ENCODE results near the gene MTAP.
"Not testable (repeated sequence)": the region's sequence is repeated elsewhere in the genome, so short reads cannot be mapped to it uniquely, and the experiment has no call there.

Gene MTAP

GRCh38 chr9:21919377-21920362 lies 117.2 kb downstream of the MTAP start:
- DNase-seq (ENCODE audit: low spot score): no peak

- no peak for DNase-seq (ENCODE audit: low spot score)
Measured at GRCh38 chr9:21923694-21924093, 121.3 kb downstream of the MTAP start.

- DNase-seq (ENCODE audit: low spot score): no peak
Measured at GRCh38 chr9:21927752-21928151, 125.3 kb downstream of the MTAP start.

DNA sequence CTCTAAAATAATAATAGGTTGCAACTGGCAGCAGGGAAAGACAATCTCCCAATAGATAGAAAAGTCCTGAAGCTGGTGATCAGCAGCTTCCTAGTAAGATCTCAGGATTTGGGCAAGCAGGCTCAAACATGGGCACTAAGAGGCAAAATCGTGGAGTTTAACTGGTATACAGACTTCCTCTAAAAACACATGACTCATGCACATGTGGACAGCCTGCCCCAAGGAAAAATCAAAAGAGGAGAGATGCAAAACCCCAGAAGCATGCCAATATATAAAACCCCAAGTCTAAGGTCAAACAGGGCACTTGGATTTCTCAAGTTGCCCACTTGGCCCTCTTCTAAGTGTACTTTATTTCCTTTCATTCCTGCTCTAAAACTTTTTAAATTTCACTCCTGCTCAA lies 129.0 kb downstream of the MTAP start:
- DNase-seq (ENCODE audit: low spot score): no peak

- no peak for DNase-seq (ENCODE audit: low spot score)
Measured at GRCh38 chr9:21933281-21933680, 130.8 kb downstream of the MTAP start.

DNA sequence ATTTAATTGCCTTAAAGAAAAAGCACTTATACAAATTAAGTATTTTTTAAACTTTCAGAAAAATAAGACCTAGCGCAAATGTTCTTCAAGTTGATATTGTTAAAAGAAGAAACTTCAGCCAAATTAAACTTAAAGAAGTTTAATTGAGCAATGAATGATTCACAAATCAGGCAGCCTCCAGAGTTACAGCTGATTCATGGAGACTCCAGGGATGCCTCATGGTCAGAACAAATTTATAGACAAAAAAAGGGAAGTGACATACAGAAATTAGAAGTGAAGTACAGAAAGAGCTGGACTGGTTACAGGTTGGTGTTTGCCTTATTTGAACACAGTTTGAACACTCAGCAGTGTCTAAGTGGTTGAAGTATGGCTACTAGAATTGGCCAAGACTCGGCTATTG lies 131.4 kb downstream of the MTAP start:
- DNase-seq (ENCODE audit: low spot score): no peak

- DNase-seq (ENCODE audit: low spot score): no peak
Measured at GRCh38 chr9:21935631-21936030, 133.2 kb downstream of the MTAP start.

DNA sequence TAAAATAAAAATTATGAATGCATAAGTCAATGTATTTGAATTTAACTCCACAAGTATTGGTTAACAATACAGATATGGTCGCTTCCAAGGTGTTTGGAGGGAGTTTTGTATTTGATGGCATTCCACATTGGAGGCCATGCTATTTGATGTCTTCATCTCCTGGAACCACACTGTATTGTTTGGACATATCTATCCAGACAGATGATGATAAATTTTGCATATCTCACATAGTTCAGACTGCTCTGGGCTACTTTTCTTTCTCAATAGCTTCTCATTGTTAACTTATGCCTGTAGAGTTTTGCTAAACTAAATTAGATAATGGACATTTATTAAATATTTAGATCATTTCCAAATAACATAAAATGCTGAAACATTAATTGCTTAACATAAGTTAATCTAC lies 133.7 kb downstream of the MTAP start:
- DNase-seq (ENCODE audit: low spot score): no peak

DNA sequence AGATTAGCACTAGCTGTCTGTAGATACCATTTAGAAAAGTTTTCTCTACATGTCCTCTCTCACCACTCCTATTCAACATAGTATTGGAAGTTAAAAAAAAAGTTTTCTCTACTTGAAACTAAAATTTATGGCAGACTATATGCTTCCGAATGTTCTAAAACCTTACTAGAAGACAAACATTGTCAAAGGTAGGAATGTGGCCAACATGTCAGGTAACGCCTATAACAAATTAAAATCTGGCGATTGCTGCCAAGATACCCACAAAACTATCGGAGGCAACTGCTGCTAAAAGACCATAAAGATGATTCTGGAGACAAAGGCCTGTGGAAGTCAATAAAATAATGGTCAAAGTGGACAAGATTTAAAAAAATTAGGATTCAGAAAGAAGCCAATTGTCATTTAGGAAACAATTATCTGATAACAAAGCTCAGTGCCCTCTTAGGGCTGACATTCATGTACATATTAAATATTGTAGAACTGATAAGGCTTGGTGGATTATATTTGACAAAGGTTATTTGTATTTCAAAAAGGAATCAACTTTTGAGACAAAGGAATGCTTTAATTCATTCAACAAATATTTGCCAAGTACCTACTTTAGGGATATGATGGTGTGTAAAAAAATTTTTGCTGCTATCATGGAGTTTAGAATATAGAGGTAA lies 139.0 kb downstream of the MTAP start:
- DNase-seq (ENCODE audit: low spot score): no peak

- DNase-seq (ENCODE audit: low spot score): no peak
Measured at GRCh38 chr9:21943464-21943863, 141.0 kb downstream of the MTAP start.

DNA sequence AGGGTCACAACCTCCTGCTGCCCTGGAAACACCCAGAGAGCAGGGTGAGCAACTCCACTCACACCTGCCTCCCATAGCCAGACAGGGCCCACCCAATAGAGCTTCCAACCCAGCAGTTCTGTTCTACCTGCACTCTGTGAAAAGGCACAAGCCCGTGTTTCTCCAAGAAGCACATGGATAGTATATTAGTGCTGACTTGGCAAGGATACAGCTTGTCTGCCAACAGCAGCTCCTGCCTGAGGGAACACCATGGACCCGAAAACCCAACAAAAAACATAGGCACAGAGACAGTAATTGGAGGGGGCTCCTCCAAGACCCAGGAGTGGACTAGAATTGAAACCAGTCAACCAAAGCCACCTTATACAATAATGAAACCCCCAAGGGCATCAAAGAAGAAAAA lies 143.2 kb downstream of the MTAP start:
- no peak for DNase-seq (ENCODE audit: low spot score)

GRCh38 chr9:21958833-21959232 lies 156.4 kb downstream of the MTAP start:
- no peak for DNase-seq (ENCODE audit: low spot score)

GRCh38 chr9:21959268-21959667 lies 156.8 kb downstream of the MTAP start:
- not testable (repeated sequence) for DNase-seq (ENCODE audit: low spot score)

- no peak for DNase-seq (ENCODE audit: low spot score)
Measured at GRCh38 chr9:21961569-21961968, 159.1 kb downstream of the MTAP start.

- peak; percentile 58 for DNase-seq (ENCODE audit: low spot score)
Measured at GRCh38 chr9:21964925-21965385, 162.5 kb downstream of the MTAP start.

- peak; percentile 88 for DNase-seq (ENCODE audit: low spot score)
Measured at GRCh38 chr9:21965401-21965951, 163.0 kb downstream of the MTAP start.

DNA sequence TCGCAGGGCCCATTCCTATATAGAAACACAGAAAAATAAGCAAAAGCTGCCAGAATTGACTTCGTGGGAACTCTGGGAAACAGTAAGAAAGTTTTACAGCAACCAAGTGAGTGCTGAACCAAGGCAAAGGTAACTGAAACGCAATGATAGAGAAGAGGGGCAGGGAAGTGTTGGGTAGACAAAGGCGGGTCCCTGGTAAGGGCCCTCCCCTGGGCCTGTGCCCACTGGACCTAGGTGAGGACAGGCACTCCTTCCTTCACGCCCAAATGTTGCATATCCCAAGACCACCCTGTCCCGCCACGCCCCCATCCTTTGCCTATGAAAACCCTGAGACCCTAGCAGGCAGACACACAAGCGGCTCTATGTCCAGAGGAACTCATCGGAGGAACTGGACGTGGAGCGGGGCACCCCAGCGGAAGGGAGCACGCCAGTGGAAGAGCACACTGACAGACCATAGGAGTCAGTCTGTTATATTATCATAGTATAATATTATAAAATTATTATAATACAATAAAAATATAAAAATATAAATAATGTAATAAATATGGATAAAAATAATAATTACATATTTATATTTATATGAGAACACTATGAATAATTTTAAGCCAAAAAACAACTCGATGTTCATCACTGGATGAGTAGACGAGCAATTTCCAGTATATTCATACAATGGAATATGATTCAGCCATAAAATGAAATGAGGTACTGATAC lies 163.9 kb downstream of the MTAP start:
- no peak for DNase-seq (ENCODE audit: low spot score)

DNA sequence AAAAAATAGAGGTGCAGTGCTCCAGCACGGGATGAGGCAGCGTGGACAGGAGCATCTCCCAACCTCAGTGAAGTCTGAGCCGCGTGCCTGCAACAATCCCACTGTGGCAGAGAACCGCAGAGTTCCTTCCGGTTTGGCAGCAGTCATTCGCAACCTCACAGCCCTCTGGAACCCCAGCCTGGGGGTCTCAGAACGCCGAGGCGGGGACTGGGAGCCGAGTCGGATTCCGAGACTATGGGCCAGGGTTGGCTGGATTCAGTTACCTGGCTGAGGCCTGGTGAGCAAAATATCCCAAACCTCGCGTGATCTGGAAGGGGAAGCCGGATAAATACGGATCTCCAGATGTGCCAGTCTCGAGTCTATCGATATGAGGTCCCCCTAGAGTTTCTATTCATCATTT lies 164.7 kb downstream of the MTAP start:
- no peak for DNase-seq (ENCODE audit: low spot score)

GRCh38 chr9:21967702-21968101 lies 165.3 kb downstream of the MTAP start:
- no peak for DNase-seq (ENCODE audit: low spot score)

DNA sequence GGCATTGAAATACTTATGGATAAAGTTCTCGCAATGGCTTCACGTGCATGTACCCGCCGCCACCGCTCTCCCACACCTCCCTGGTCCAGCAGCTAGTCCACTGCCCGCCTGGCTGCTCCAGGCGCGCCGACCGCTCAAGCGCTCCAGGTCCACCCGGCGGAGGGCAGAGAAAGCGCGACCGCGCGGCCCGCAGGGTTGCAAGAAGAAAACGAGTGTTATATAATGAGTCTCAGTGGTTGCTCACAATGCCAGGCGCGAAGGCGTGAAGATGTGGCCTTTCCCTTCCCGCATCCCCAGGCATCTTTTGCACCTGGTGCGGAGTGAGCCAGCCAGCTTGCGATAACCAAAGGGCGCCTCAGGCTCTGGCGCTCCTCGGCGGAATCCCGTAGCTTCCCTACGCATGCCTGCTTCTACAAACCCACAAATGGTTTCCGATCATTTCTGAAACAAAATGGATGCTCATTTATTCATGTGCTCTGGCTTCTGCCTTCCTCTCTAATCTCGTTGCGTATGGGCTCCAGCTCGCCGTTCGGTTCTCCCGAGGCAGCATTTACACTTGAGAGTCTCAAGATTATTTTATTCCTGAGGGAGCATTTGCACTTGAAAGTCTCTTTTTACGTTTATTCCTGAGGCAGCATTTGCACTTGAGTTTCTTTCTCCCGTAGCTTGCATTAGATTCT lies 166.0 kb downstream of the MTAP start:
- DNase-seq (ENCODE audit: low spot score): no peak

Measured in HuH-7 (cell line).